GM10266 (cell line): ENCODE data around the gene GLP2R.
A peak's percentile ranks its signal among the peaks of the same experiment; 100 is the strongest.

Experiments used
- DNase-seq: peaks from one replicate; pipeline ENCODE4 v3.0.0; 2012; ENCODE audit errors: extremely low spot score
- CTCF ChIP-seq: IDR thresholded peaks from 2 replicates; pipeline ENCODE4 v1.5.1; 2012; ENCODE audit warnings: mild to moderate bottlenecking, low read depth; ENCODE audit not compliant: control insufficient read depth, insufficient read depth; ENCODE audit errors: missing control alignments

GLP2R gene

GRCh38 chr17:9902120-9902519 is 76.4 kb downstream of the GLP2R start:
- TF ChIP-seq CTCF = no peak
- DNase-seq = no peak

- no peak for TF ChIP-seq CTCF
- no peak for DNase-seq
These were observed 78.8 kb downstream of the GLP2R start for GRCh38 chr17:9904277-9905077.

GRCh38 chr17:9905078-9905415 is 79.3 kb downstream of the GLP2R start, which contains the start of gene RCVRN:
Gene RCVRN (minus strand): TSS chr17:9905271. CDS start chr17:9905180, 91 bp downstream.
- no peak for TF ChIP-seq CTCF
- DNase-seq = no peak

- peak; percentile 59 for TF ChIP-seq CTCF
- DNase-seq = peak; percentile 74
These were observed 80.2 kb downstream of the GLP2R start for GRCh38 chr17:9905902-9906301.

- no peak for DNase-seq
- TF ChIP-seq CTCF = no peak
These were observed 80.9 kb downstream of the GLP2R start for GRCh38 chr17:9906616-9907015.

GRCh38 chr17:9907131-9907530 is 81.4 kb downstream of the GLP2R start:
- no peak for DNase-seq
- TF ChIP-seq CTCF = no peak

- DNase-seq = no peak
- TF ChIP-seq CTCF = no peak
These were observed 82.3 kb downstream of the GLP2R start for GRCh38 chr17:9907883-9908648.
